ENCODE data around the gene ERFE. TPM values are rescaled to one million over a fixed set of nuclear protein-coding genes. Genes with fewer than 3 reads are reported as not detected.

ERFE gene
- total and polyA plus RNA-seq, 2 of the 4 experiments (the other 2 are of a cell fraction) = 1.3 to 3.5 TPM

DNA sequence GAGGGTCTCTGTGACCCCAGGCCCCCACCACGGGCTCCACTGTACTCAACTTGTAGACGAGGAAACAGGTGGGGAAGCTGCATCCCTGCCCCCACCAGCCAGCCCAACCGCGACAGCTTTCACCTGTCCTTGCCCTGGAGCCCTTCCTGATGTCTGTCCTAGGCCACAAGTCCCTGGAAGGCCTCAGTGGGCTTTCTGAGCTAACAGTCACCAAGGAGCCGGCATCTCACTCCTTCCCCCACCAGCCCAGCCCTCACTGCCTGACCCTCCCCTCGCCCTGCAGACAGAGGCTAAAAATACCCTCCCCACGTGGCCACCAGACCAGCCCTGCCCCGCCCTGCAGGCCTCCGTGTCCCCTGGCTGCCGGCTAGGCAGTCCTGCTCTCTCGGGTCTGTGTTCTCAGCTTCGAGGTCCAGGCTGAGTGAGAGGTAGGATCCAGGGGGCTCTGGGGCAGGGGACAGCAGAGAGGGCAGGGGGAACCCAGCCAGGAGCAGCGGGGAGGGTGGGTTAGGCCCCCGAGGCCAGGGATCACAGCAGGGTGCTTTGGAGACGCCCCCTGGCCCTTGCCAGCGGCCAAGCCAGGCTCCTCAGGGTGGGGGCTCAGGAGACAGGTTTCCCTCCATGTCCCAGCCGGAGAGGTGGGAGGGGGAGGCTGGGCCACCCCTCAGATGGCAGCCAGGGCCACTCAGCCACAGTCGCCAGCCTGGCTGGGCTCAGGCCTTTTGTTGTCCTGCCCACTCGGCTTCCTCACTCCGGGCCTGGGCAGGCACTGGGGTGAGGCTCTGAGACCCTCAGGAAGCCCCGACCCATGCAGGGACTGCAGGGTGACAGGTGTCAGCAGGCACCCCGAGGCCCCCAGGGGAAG lies 20.2 kb upstream of the ERFE start, which contains the start of gene KLHL30:
TSS of gene KLHL30 (plus strand) at position 338 of the 865 bp plus-strand sequence. CDS start 2,087 bp downstream, outside the sequence.
- no peaks in the 10 kb centered on the region for H3K79me1 ChIP-seq (ENCODE audit: low read depth in 1 of 2, low read length in 2 of 2)
- H2BK15ac ChIP-seq (ENCODE audit: low read depth, low read length) = peak within 1 kb of the TSS; percentile 27; the same call in 1 of the 3 replicates
- H3K4me3 ChIP-seq (ENCODE audit: insufficient read depth, low read depth, low read length) = no peak within 1 kb of the TSS
- 0 out of 2 replicates have a peak within 1 kb of the TSS, but pooled peaks have one; percentile 26 for H4K5ac ChIP-seq (ENCODE audit: low read depth, low read length)
- H3K4me1 ChIP-seq (ENCODE audit: control insufficient read depth, insufficient read depth, low read length) = peaks cover 19% of the 10 kb centered on the region
- H2BK120ac ChIP-seq (ENCODE audit: low read depth, low read length) = peak within 1 kb of the TSS; percentile 20
- peak within 1 kb of the TSS; percentile 67 for H2AFZ ChIP-seq (replicated peaks; ENCODE audit: low read length, poor library complexity)
- H3K4me2 ChIP-seq (ENCODE audit: low read depth, low read length) = no peak within 1 kb of the TSS
- intact Hi-C loops (cut with micrococcal nuclease) = no loop called here
- no peaks in the 10 kb centered on the region for H3K36me3 ChIP-seq (ENCODE audit: control insufficient read depth, insufficient read depth, low read length)
- peak within 1 kb of the TSS; percentile 84 for H2AK9ac ChIP-seq (replicated peaks; ENCODE audit: low read depth, low read length, poor library complexity)
- no peak for TF ChIP-seq BHLHE40 (IDR thresholded peaks at IDR 0.05; ENCODE audit: low read depth, low read length)
- no peak for TF ChIP-seq CHD1 (IDR thresholded peaks at IDR 0.05; ENCODE audit: low read depth, low read length)
- TF ChIP-seq SMC3 (IDR thresholded peaks at IDR 0.05; ENCODE audit: low read depth, low read length) = no peak
- TF ChIP-seq, protein P1, sequence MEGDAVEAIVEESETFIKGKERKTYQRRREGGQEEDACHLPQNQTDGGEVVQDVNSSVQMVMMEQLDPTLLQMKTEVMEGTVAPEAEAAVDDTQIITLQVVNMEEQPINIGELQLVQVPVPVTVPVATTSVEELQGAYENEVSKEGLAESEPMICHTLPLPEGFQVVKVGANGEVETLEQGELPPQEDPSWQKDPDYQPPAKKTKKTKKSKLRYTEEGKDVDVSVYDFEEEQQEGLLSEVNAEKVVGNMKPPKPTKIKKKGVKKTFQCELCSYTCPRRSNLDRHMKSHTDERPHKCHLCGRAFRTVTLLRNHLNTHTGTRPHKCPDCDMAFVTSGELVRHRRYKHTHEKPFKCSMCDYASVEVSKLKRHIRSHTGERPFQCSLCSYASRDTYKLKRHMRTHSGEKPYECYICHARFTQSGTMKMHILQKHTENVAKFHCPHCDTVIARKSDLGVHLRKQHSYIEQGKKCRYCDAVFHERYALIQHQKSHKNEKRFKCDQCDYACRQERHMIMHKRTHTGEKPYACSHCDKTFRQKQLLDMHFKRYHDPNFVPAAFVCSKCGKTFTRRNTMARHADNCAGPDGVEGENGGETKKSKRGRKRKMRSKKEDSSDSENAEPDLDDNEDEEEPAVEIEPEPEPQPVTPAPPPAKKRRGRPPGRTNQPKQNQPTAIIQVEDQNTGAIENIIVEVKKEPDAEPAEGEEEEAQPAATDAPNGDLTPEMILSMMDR (conservative IDR thresholded peaks at IDR 0.05; ENCODE audit: low read depth, low read length) = no peak
- no peak for TF ChIP-seq RFX5 (IDR thresholded peaks at IDR 0.05; ENCODE audit: low read depth, low read length)
- no peak for TF ChIP-seq RCOR1 (IDR thresholded peaks at IDR 0.05; ENCODE audit: insufficient replicate concordance, low read length)
- in situ Hi-C loops (cut with MboI; ENCODE audit: low sequenced_read_pairs) = no loop called here
- peak within 1 kb of the TSS; percentile 47; the same call in 1 of the 2 replicates for H2BK20ac ChIP-seq (ENCODE audit: low read depth, low read length)
- no peak within 1 kb of the TSS for H3K56ac ChIP-seq (ENCODE audit: extremely low read depth, insufficient read depth, low read length)
- dilution Hi-C loops (cut with HindIII; ENCODE audit: low sequenced_read_pairs, unreplicated experiment) = no loop called here
- H3K23ac ChIP-seq (ENCODE audit: low read depth, low read length) = no peak within 1 kb of the TSS
- no peak within 1 kb of the TSS for H3K9ac ChIP-seq (ENCODE audit: low read depth, low read length)
- H3K9me3 ChIP-seq (ENCODE audit: control insufficient read depth, insufficient read depth, low read length) = no peaks in the 10 kb centered on the region
- no TSS peak for BruUV-seq (replicated peaks)
- H4K20me1 ChIP-seq (ENCODE audit: insufficient read depth, low read length) = no peaks in the 10 kb centered on the region
- POLR2A ChIA-PET (ENCODE audit: unreplicated experiment) = no interaction called here
- CTCF ChIA-PET = no interaction called here
- WGBS, 2 experiments (ENCODE audit: extremely low coverage in 2 of 2, insufficient read length in 1 of 2) = 82% methylated on average over 9 of the region's 22 CpGs; no CpG with 5 or more reads in 1 of the 2 experiments
- H3K18ac ChIP-seq (ENCODE audit: low read depth, low read length) = peak within 1 kb of the TSS; percentile 2; the same call in 1 of the 2 replicates
- no peaks in the 10 kb centered on the region for H3K27me3 ChIP-seq (ENCODE audit: control insufficient read depth, insufficient read depth, low read length)
- ATAC-seq (ENCODE audit: low read depth) (no peak), DNase-seq (no peak)
- peak within 1 kb of the TSS; percentile 43 for H2AK5ac ChIP-seq (ENCODE audit: low read depth, low read length)
- H3K4ac ChIP-seq (ENCODE audit: low read depth, low read length) = peak within 1 kb of the TSS; percentile 77
- 0 out of 2 replicates have a peak, but pooled peaks cover 9% of the 10 kb centered on the region for H3K9me1 ChIP-seq (ENCODE audit: insufficient read depth, low read length)
- H3K14ac ChIP-seq (replicated peaks; ENCODE audit: low read depth, low read length) = no peak within 1 kb of the TSS
- H3K27ac ChIP-seq (ENCODE audit: insufficient read depth, low read length) = no peak within 1 kb of the TSS
- H2BK5ac ChIP-seq (ENCODE audit: low read depth, low read length, poor library complexity, severe bottlenecking) = no peak within 1 kb of the TSS
- peak within 1 kb of the TSS; percentile 83 for H4K91ac ChIP-seq (ENCODE audit: insufficient read depth, low read depth, low read length)
- peak within 1 kb of the TSS; percentile 37 to 80; a peak in 2 of 4 replicates for H4K8ac ChIP-seq (ENCODE audit: low read depth in 2 of 2, low read length in 2 of 2)

Data from IMR-90 (cell line).